ENCODE measurements around the gene GPR171.

The GPR171 gene

GRCh38 chr3:151169262-151169947 lies 33.6 kb downstream of the GPR171 start:
- DNase-seq = peak; percentile 13
- Histone ChIP-seq H3K9ac (ENCODE audit: low read length) (no peak overlapping the region), H2AK5ac (ENCODE audit: low read length, severe bottlenecking) (no peak overlapping the region), H2AFZ (ENCODE audit: low read depth, low read length) (no peak overlapping the region), H3K14ac (ENCODE audit: low read length in 2 of 2) (no peak overlapping the region), H3K4ac (ENCODE audit: low read depth in 1 of 2, low read length in 2 of 2) (no peak overlapping the region), H3K4me2 (ENCODE audit: low read length, poor library complexity, severe bottlenecking) (no peak overlapping the region), H3K4me1 (ENCODE audit: control insufficient read depth, insufficient read depth, low read depth, low read length) (no peaks in the 10 kb centered on the region), H4K8ac (ENCODE audit: low read length) (no peak overlapping the region), H3K36me3 (ENCODE audit: control insufficient read depth in 1 of 2, insufficient read depth in 2 of 2, low read depth in 1 of 2, low read length in 2 of 2) (no peaks in the 10 kb centered on the region), H3K27me3 (ENCODE audit: control insufficient read depth in 1 of 2, insufficient read depth in 1 of 2, low read length in 2 of 2) (no peaks in the 10 kb centered on the region), H4K91ac (ENCODE audit: low read length) (no peak overlapping the region), H3K27ac (ENCODE audit: low read length, poor library complexity, severe bottlenecking) (no peak overlapping the region), H2BK12ac (ENCODE audit: low read length in 2 of 2) (peak overlapping the region in 1 of 2 experiments; percentile 72), H3K4me3 (ENCODE audit: insufficient read depth in 1 of 2, low read depth in 1 of 2, low read length in 2 of 2) (no peak overlapping the region), H3K23ac (ENCODE audit: low read length in 2 of 2) (no peak overlapping the region), H2BK120ac (ENCODE audit: low read depth, low read length) (no peak overlapping the region), H3K9me3 (ENCODE audit: control insufficient read depth, low read length) (no peaks in the 10 kb centered on the region), H2BK5ac (ENCODE audit: low read depth, low read length, poor library complexity, severe bottlenecking) (no peak overlapping the region), H3K79me1 (replicated peaks; ENCODE audit: low read length, poor library complexity, severe bottlenecking) (no peaks in the 10 kb centered on the region), H3K18ac (ENCODE audit: low read depth in 1 of 2, low read length in 2 of 2) (no peak overlapping the region), H2BK15ac (ENCODE audit: low read depth, poor library complexity, severe bottlenecking) (no peak overlapping the region)
- WGBS = 96% methylated on average over 8 of the region's 9 CpGs

- Histone ChIP-seq H3K27ac (ENCODE audit: low read length, poor library complexity, severe bottlenecking) (no peak overlapping the region), H3K27me3 (ENCODE audit: control insufficient read depth in 1 of 2, insufficient read depth in 1 of 2, low read length in 2 of 2) (no peaks in the 10 kb centered on the region), H3K4ac (ENCODE audit: low read depth in 1 of 2, low read length in 2 of 2) (peak overlapping the region in 1 of 2 experiments; percentile 40), H3K36me3 (ENCODE audit: control insufficient read depth in 1 of 2, insufficient read depth in 2 of 2, low read depth in 1 of 2, low read length in 2 of 2) (no peaks in the 10 kb centered on the region), H2BK12ac (ENCODE audit: low read length in 2 of 2) (no peak overlapping the region), H2AK5ac (ENCODE audit: low read length, severe bottlenecking) (no peak overlapping the region), H3K4me2 (ENCODE audit: low read length, poor library complexity, severe bottlenecking) (no peak overlapping the region), H2BK15ac (ENCODE audit: low read depth, poor library complexity, severe bottlenecking) (no peak overlapping the region), H4K91ac (ENCODE audit: low read length) (no peak overlapping the region), H2AFZ (ENCODE audit: low read depth, low read length) (no peak overlapping the region), H3K23ac (ENCODE audit: low read length in 2 of 2) (no peak overlapping the region), H3K79me1 (replicated peaks; ENCODE audit: low read length, poor library complexity, severe bottlenecking) (no peaks in the 10 kb centered on the region), H3K9ac (ENCODE audit: low read length) (no peak overlapping the region), H3K14ac (ENCODE audit: low read length in 2 of 2) (no peak overlapping the region), H3K9me3 (ENCODE audit: control insufficient read depth, low read length) (no peaks in the 10 kb centered on the region), H4K8ac (ENCODE audit: low read length) (no peak overlapping the region), H3K4me1 (ENCODE audit: control insufficient read depth, insufficient read depth, low read depth, low read length) (no peaks in the 10 kb centered on the region), H3K18ac (ENCODE audit: low read depth in 1 of 2, low read length in 2 of 2) (no peak overlapping the region), H2BK5ac (ENCODE audit: low read depth, low read length, poor library complexity, severe bottlenecking) (no peak overlapping the region), H2BK120ac (ENCODE audit: low read depth, low read length) (no peak overlapping the region), H3K4me3 (ENCODE audit: insufficient read depth in 1 of 2, low read depth in 1 of 2, low read length in 2 of 2) (no peak overlapping the region)
- peak; percentile 73 for DNase-seq
- 10% methylated on average over 5 of the region's 7 CpGs for WGBS
These were observed 34.5 kb downstream of the GPR171 start for GRCh38 chr3:151168269-151169094.

DNA sequence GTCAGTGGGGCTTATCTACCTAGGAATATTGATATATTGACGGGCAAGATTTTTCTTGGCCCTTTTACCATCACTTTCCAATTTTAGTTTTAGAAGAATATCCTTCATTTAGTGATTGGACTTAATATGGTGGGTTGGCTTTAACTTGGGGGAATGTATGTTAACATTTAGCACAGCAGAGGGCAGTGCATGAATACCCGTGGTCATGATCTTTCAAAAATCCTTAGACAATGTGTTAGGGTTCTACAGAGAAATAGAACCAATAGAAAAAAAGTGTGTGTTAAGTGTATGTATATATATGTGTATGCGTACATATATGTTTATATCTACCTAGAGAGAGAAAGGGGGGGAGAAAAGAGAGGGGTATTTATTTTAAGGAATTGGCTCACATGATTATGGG lies 36.9 kb downstream of the GPR171 start:
- Histone ChIP-seq H3K4me3 (ENCODE audit: insufficient read depth in 1 of 2, low read depth in 1 of 2, low read length in 2 of 2) (no peak overlapping the region), H2BK15ac (ENCODE audit: low read depth, poor library complexity, severe bottlenecking) (no peak overlapping the region), H3K14ac (ENCODE audit: low read length in 2 of 2) (no peak overlapping the region), H3K36me3 (ENCODE audit: control insufficient read depth in 1 of 2, insufficient read depth in 2 of 2, low read depth in 1 of 2, low read length in 2 of 2) (no peaks in the 10 kb centered on the region), H3K9ac (ENCODE audit: low read length) (no peak overlapping the region), H3K79me1 (replicated peaks; ENCODE audit: low read length, poor library complexity, severe bottlenecking) (no peaks in the 10 kb centered on the region), H3K4ac (ENCODE audit: low read depth in 1 of 2, low read length in 2 of 2) (no peak overlapping the region), H3K27ac (ENCODE audit: low read length, poor library complexity, severe bottlenecking) (no peak overlapping the region), H3K9me3 (ENCODE audit: control insufficient read depth, low read length) (no peaks in the 10 kb centered on the region), H3K18ac (ENCODE audit: low read depth in 1 of 2, low read length in 2 of 2) (no peak overlapping the region), H3K27me3 (ENCODE audit: control insufficient read depth in 1 of 2, insufficient read depth in 1 of 2, low read length in 2 of 2) (no peaks in the 10 kb centered on the region), H4K91ac (ENCODE audit: low read length) (no peak overlapping the region), H2AK5ac (ENCODE audit: low read length, severe bottlenecking) (no peak overlapping the region), H3K23ac (ENCODE audit: low read length in 2 of 2) (no peak overlapping the region), H4K8ac (ENCODE audit: low read length) (no peak overlapping the region), H3K4me1 (ENCODE audit: control insufficient read depth, insufficient read depth, low read depth, low read length) (no peaks in the 10 kb centered on the region), H2BK5ac (ENCODE audit: low read depth, low read length, poor library complexity, severe bottlenecking) (no peak overlapping the region), H2BK12ac (ENCODE audit: low read length in 2 of 2) (no peak overlapping the region), H3K4me2 (ENCODE audit: low read length, poor library complexity, severe bottlenecking) (no peak overlapping the region), H2BK120ac (ENCODE audit: low read depth, low read length) (no peak overlapping the region), H2AFZ (ENCODE audit: low read depth, low read length) (no peak overlapping the region)
- DNase-seq = no peak
- WGBS = 93% methylated on average over 2 of the region's 3 CpGs

- Histone ChIP-seq H3K14ac (ENCODE audit: low read length in 2 of 2) (no peak overlapping the region), H2BK5ac (ENCODE audit: low read depth, low read length, poor library complexity, severe bottlenecking) (no peak overlapping the region), H3K4ac (ENCODE audit: low read depth in 1 of 2, low read length in 2 of 2) (no peak overlapping the region), H2AFZ (ENCODE audit: low read depth, low read length) (no peak overlapping the region), H3K4me2 (ENCODE audit: low read length, poor library complexity, severe bottlenecking) (no peak overlapping the region), H3K9me3 (ENCODE audit: control insufficient read depth, low read length) (no peaks in the 10 kb centered on the region), H2AK5ac (ENCODE audit: low read length, severe bottlenecking) (no peak overlapping the region), H3K4me3 (ENCODE audit: insufficient read depth in 1 of 2, low read depth in 1 of 2, low read length in 2 of 2) (no peak overlapping the region), H3K9ac (ENCODE audit: low read length) (no peak overlapping the region), H3K18ac (ENCODE audit: low read depth in 1 of 2, low read length in 2 of 2) (no peak overlapping the region), H4K91ac (ENCODE audit: low read length) (no peak overlapping the region), H3K4me1 (ENCODE audit: control insufficient read depth, insufficient read depth, low read depth, low read length) (no peaks in the 10 kb centered on the region), H2BK12ac (ENCODE audit: low read length in 2 of 2) (no peak overlapping the region), H4K8ac (ENCODE audit: low read length) (no peak overlapping the region), H3K27me3 (ENCODE audit: control insufficient read depth in 1 of 2, insufficient read depth in 1 of 2, low read length in 2 of 2) (no peaks in the 10 kb centered on the region), H3K27ac (ENCODE audit: low read length, poor library complexity, severe bottlenecking) (no peak overlapping the region), H3K23ac (ENCODE audit: low read length in 2 of 2) (no peak overlapping the region), H3K79me1 (replicated peaks; ENCODE audit: low read length, poor library complexity, severe bottlenecking) (no peaks in the 10 kb centered on the region), H3K36me3 (ENCODE audit: control insufficient read depth in 1 of 2, insufficient read depth in 2 of 2, low read depth in 1 of 2, low read length in 2 of 2) (no peaks in the 10 kb centered on the region), H2BK120ac (ENCODE audit: low read depth, low read length) (no peak overlapping the region), H2BK15ac (ENCODE audit: low read depth, poor library complexity, severe bottlenecking) (no peak overlapping the region)
- 93% methylated on average over 7 of the region's 7 CpGs for WGBS
- no peak for DNase-seq
These were observed 37.8 kb downstream of the GPR171 start for GRCh38 chr3:151165226-151165625.
